ENCODE data around the gene POLN. TPM values are rescaled to one million over a fixed set of nuclear protein-coding genes. Genes with fewer than 3 reads are reported as not detected.

POLN gene
- total RNA-seq, 1 donor from 2014 or later, result 0.29 TPM

DNA sequence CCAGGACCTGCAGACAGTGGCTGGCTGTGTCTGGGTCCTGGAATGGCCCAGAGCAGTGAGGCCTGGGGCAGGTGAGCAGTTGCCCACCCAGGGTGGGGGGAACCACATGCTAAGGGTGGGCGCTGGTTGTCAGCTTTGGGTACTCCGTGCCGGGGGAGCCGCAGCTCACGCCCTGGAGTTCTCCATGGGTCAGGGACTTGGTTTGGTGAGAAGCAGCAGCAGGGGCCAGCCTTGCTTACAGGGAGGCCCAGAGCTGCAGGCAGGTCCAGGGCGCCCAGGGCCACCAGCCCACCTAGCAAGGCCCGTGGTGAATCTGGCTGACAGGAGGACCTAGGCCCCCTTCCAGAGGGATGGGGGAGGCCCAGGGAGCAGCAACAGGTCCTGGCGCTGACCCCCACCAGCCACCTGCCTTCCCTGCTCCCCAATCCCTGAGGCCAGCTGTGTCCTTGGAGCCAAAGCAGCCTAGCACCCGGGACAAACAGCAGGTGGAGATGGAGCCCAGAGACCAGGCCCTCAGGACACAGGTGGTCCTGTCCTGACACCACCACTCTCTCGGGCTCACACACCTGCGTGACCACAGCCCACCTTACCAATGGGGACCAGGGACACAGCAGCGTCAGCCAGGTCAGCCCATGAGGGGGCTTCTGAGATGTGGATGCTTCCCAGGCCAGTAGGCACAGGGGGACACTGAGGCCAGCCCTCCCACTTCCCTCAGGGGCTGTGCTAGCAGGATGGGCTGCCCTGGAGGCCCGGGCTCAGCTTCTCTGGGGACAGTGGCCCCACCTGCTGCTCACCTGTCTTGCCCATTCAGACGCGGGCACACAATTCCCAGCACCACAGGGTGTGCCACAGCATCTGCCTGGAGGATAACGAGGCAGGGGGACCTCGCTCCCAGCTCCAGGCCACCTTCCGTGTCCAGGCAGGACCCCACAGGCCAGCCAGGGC is 16.4 kb upstream of the POLN start:
- H3K4me3 ChIP-seq (ENCODE audit: low read depth, low read length), result no peak overlapping the region
- TF ChIP-seq, protein P1, sequence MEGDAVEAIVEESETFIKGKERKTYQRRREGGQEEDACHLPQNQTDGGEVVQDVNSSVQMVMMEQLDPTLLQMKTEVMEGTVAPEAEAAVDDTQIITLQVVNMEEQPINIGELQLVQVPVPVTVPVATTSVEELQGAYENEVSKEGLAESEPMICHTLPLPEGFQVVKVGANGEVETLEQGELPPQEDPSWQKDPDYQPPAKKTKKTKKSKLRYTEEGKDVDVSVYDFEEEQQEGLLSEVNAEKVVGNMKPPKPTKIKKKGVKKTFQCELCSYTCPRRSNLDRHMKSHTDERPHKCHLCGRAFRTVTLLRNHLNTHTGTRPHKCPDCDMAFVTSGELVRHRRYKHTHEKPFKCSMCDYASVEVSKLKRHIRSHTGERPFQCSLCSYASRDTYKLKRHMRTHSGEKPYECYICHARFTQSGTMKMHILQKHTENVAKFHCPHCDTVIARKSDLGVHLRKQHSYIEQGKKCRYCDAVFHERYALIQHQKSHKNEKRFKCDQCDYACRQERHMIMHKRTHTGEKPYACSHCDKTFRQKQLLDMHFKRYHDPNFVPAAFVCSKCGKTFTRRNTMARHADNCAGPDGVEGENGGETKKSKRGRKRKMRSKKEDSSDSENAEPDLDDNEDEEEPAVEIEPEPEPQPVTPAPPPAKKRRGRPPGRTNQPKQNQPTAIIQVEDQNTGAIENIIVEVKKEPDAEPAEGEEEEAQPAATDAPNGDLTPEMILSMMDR (conservative IDR thresholded peaks at IDR 0.05; ENCODE audit: low read depth, low read length), result no peak
- no peak for DNase-seq (ENCODE audit: low read depth)

DNA sequence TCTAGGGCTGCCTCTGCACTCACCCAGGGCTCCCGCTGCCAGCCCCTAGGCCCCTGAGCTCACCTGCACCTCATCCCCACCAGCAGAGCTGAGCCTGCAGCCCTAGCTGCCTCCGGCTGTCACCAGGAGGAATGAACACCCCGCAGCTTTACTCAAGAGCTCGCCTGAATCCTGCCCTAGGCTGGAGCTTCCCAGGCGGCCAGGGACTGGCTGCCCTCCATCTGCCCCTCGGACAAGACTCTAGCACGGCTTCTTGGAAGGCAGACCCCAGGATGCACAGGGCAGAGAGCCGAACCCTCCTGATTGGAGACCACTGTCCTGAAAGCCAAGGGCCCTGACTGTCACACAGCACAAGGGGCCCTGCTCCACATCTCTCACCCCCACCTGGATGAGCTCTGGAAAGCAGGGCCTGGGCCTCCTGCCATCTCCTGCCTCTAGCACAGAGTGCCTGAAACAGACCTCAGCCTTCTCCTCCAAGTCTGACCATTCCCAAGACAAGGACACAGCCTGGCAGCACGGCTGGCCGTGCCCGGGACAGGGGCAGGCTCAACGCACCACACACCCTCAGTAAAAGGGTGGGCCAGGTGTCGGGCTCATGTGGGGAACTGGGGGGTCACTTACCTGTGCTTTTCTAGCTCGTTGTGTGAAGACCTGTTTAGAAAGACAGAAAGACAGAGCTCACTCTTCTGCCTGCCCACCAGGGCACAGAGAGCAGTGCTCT is 15.6 kb upstream of the POLN start:
- no peak for DNase-seq (ENCODE audit: low read depth)
- H3K4me3 ChIP-seq (ENCODE audit: low read depth, low read length), result no peak overlapping the region
- TF ChIP-seq, protein P1 (conservative IDR thresholded peaks at IDR 0.05; ENCODE audit: low read depth, low read length), result no peak

DNA sequence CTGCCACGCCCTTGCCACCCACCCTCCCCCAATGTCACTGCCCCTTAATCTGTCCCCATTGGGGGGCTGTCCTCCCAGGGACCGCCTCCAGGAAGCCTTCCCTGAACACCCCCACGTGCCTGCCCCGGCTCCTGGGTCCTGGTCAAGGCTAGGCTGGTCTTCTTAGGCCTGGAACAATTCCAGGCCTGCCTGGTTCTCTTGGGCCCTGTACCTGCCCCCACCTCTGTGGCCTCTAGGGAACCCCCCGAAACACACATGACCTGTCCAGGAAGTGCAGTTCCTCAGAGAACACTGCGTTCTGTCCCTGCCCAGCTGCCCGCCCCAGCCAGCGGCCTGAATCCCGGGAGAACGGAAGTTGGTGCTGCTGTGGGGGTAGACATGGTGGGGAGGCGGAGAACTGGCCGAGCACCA is 14.9 kb upstream of the POLN start:
- no peak for DNase-seq (ENCODE audit: low read depth)
- no peak overlapping the region for H3K4me3 ChIP-seq (ENCODE audit: low read depth, low read length)
- TF ChIP-seq, protein P1 (conservative IDR thresholded peaks at IDR 0.05; ENCODE audit: low read depth, low read length), result no peak

GRCh38 chr4:2256156-2256731 is 14.3 kb upstream of the POLN start:
- H3K4me3 ChIP-seq (ENCODE audit: low read depth, low read length), result no peak overlapping the region
- no peak for DNase-seq (ENCODE audit: low read depth)
- TF ChIP-seq, protein P1 (conservative IDR thresholded peaks at IDR 0.05; ENCODE audit: low read depth, low read length), result no peak

GRCh38 chr4:2255501-2256155 is 13.7 kb upstream of the POLN start:
- H3K4me3 ChIP-seq (ENCODE audit: low read depth, low read length), result no peak overlapping the region
- TF ChIP-seq, protein P1 (conservative IDR thresholded peaks at IDR 0.05; ENCODE audit: low read depth, low read length), result no peak
- no peak for DNase-seq (ENCODE audit: low read depth)

DNA sequence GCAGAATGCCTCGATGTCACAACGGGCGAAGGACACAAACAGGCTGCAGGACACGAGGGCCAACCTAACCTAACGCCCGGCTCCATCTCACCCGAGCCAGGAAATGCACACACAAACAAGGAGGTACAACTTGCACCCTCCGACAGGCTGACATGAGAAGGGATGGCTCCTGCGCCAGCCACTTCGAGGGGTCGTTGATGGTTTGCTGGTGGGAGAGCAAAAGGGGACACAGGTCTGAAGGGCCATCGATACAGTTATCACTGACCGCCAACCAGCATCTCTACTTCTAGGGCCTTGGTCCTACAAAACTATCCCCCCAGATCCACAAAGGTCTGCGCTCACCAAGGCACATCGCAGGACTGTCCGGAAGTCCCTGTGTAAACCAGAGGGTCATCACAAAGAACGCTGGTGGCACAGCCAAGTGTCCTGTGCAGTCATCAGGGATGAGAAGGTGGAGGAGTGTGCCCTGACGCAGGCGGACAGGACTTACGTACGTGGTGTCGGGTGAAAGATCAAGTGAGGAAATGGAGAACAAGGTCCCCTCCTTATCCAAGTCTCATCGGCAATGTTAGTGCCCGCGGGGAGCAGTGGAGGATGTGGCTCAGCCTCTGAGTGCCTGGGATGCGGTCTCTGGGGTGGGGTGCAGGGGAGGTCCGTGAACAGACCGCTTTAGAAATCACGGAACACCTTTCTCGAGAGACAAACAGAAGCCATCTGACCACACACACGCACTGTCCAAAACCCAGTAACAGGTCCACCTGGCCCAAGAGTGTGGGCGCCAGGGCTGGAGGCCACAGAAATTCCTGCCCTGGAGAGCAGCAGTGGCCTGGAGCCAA is 13.0 kb upstream of the POLN start:
- TF ChIP-seq, protein P1 (conservative IDR thresholded peaks at IDR 0.05; ENCODE audit: low read depth, low read length), result no peak
- H3K4me3 ChIP-seq (ENCODE audit: low read depth, low read length), result no peak overlapping the region
- DNase-seq (ENCODE audit: low read depth), result no peak
